ENCODE measurements around the gene HERC3.

The HERC3 gene

DNA sequence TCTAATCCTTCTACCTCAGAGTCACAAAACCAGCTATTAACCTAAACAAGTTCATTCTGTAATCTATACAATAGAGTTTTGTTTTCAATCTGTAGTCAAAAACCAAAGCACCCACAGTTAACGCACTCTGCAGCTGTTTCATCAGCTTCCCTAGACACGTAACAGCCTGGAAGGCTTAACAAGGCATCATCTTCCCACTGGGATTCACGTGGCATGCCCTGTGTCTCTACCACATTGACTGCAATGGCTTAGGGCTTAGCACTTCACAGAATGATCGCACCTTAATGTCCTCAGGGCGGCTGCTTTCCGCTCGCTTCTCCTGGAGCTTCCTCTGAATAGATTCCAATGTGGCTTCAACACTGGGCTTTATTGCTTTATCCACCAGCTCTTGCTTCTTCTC, 155.1 kb downstream of the HERC3 start:
- no peak for DNase-seq (ENCODE audit: low spot score)

DNA sequence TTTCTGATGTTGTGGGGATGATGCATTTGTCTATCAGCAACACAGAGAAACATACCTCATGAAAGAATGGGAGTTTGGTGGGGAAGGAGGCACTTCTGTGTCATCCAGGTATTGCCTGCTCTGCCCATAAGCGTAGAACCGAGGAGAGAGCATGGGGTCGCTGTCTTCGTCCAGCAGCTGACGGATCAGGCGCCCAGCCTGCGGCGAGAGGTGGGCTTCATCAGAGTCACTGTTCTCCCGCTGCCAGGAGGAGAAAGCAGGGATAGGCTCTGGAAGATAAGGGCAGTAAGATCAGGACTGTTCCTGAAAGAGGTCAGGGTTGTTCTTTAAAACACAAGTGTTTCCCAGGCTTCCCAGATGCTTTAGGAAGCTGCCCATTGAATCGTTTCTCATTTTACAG, 158.1 kb downstream of the HERC3 start:
- DNase-seq (ENCODE audit: low spot score) = no peak

DNA sequence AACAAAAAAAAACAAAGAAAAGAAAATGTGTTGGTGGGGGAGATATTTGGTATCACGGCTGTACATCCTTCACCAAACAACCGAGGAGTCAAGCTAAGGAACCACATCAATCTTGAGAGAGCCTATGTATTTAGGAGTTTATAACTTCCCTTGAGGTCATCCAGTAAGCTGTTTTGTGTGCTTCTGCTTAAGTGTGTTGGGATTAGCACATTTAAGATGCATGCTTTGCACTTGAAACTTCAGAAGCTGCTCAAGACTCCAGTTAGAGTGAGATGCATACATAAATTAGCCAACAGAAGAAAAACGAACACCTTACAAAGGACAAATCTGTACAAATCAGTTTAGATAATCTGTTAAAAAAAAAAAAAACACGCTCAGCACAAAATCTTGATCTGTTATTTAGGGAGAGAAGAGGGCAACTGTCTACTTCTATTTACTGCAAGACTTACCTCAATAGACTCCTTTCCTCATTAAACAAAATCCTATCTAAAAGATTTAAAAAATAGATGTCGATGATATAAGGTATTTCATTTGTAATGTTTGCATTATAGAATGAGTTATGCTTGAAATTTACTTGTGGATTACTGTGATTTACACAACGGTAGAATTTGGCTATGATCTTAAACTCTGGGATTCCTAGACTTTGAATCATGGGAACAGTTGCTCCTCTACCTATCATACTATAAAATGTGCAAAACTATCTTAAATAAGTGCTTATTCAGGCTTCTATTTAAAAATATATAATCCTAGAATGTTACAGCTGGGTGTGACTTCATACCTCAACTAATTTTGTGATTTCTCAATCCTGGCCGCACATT, 159.2 kb downstream of the HERC3 start:
- no peak for DNase-seq (ENCODE audit: low spot score)

DNA sequence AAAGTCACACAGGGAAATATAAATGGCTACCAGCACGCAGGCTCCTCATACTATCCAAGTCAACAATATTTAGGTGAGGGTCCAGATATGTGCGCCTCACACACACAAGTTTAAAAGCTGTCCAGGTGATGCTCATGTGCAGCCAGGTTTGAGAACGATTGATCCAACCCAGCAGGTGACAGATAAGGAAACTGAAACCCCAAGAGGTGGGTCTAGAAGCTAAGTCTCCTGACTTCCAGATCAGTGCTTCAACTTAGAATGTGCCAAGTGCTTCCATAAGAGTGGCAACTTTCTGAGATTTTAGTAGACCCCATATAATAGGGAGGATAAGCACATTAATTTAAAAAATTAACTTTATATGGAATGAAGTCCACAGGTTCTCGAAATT, 159.8 kb downstream of the HERC3 start:
- DNase-seq (ENCODE audit: low spot score) = no peak

DNA sequence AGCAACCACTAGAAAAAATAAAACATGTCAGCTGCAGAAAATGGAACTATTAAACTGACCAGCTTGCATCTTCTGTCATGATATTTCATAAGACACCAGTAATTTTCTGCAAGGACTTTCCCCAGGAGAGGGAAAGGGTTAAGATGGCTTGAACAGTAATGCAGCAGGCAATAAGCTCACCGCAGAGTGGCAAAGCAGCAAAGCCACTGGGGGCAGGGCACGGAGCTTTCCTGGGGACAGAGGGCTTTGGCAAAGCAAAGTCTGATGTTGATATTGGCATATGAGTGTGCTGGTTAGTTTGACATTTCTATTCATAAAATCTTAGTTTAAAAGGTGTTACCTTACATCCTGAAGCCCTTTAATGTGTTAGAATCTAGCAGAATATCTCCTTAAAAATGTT, 160.5 kb downstream of the HERC3 start:
- no peak for DNase-seq (ENCODE audit: low spot score)

DNA sequence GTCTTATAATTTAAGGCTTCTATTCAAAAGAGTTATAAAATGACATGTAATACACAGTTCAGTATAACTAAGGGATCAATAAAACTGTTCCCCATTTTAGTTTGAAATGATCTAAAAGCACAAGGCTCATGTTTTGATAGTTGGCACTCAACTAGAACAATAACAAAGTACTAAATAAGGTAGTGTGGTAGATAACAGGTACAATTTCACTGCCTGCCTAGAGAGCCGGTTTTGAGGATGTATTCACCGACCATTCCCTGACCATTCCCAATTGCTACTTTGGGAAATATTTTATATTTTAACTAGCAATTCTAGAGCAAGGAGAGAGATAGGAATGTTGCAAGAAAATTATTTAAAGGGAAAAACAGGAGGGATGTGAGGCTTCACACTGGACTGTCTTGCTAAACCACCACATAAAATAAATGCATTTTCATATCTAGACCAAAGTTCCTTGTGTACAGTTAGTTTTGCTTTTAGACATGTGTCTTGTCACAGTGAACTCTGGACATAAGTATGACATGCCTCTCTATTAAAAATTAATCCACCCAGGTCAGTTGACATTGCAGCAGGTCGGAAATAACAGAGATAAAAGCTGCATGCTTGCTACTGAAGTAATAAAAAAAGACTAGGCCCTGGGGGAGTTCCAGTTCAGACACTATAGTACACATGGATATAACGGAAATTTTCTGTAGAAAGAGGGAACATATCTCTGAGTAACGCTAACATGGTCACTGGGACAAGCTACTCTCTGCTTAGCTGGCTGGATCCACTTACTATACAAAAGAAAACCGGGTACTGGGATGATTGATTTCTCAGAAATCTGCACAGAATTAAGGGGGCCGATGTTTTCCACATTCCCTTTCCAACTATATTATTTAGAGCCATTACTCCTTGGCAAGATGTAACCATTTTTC, 161.6 kb downstream of the HERC3 start:
- no peak for DNase-seq (ENCODE audit: low spot score)

DNA sequence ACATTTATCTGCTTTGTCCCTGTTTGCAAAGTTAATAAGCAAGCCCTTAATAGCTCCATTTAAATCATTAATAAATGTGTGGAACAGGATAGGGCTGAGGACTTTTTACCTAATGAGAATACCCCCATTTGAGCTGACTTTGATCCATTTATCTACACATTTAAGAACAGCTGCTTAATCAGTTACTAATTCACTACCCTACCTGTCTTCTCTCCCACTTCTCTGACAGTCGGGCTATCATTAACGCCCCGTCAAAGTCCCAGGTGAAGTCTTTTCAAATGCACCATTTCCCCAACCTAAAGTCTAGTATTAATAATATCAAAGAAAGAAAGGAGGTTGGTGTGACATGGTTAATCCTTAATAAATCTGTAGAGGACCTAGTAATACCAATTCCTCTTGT, 162.5 kb downstream of the HERC3 start:
- DNase-seq (ENCODE audit: low spot score) = no peak

DNA sequence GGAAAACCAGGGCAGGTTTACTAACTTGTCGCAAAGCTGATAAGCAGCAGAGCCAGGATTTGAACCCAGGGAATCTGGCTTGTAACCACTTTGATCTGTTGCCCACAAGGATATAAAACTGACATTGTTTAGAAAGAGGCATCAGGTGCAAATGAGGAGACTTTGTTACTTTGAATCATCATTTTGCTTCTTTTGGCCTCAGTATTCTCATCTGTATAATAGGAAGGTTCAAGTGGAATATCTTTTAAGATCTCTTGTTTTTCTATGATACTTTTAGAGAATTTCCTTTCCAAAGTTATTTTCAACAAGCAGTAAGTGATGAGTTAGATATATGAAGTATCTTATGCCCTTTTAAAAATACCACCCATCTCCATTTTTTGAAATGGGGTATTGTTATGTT, 163.2 kb downstream of the HERC3 start:
- DNase-seq (ENCODE audit: low spot score) = no peak

DNA sequence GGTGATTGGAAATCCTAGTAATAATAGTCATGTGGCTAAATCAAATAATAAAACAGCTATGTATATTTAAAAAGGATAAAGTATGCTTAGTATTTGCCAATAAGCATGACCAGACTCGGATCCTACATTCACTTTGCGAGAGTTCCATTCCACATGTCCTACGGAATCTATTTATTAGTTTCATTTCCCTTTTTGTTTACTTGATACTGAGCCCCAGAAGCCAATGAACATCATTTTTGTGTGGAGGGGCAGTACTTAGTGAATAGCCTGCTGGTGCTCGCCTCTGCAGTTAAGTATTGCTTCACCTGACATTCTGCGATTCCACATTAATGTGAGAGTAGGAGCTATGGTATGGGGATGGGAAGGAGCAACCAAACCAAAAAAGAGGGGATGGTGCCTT, 163.9 kb downstream of the HERC3 start:
- DNase-seq (ENCODE audit: low spot score) = no peak

DNA sequence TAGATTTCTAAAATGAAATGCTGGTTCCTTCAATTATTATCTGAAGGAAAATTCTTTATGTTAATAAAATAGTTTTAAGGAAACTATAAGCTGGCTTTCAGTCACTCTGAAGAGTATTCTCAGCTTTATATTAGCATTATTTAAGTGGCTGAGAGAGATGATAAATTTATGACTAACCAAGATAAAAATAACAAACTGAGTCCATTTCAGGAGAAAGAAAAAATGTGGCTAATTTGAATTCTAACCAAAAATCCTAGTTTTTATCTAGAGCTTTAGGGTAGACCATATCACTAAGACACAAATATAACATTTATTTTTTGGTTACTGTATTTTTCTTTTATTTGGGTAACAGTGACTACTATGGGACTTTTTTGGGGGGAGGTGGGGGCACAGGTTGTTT, 164.8 kb downstream of the HERC3 start:
- no peak for DNase-seq (ENCODE audit: low spot score)

DNA sequence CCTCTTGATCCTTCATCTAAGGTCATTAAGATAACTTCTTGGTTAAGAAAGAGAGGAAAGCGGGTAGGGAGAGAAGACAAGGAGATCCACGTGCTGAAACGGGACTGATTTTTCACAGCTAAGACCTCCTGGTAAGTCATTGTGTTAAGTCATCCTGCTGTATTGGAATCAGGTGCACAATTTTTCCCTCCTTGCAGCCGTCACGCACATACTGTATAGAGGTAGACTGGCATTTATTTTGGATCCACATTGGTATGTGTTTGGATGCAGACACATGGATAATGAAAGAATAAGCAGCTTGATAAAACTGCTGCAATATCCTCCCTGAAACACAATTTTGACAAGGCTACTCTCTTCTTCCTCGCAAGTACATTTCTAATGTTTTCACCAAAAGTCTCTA, 165.5 kb downstream of the HERC3 start:
- DNase-seq (ENCODE audit: low spot score) = no peak

Measured in hematopoietic multipotent progenitor cell treated with erythropoietin and hydrocortisone succinate and interleukin-3 and kit ligand, for 15 days (in vitro differentiated cells).